Measurements from ENCODE around the gene PDCD1LG2.

GRCh38 chr9:5488221-5489008, 21.9 kb upstream of the PDCD1LG2 start:
- TF ChIP-seq CTCF (IDR thresholded peaks at IDR 0.05) (no peak), POLR2A (IDR thresholded peaks at IDR 0.05) (no peak)

All from right lobe of liver (tissue), 4 donors.